PC-3 (cell line): ENCODE data around the gene DIRAS1.

Experiments
- EZH2 ChIP-seq: fragments of 300-600 bp; sonication (generic); IDR thresholded peaks from one replicate; pipeline ENCODE4 v1.6.1; 2017; ENCODE audit warnings: antibody characterized with exemption, mild to moderate bottlenecking, low read length; ENCODE audit not compliant: unreplicated experiment
- EZH2phosphoT487 ChIP-seq: fragments of 300-600 bp; sonication (generic); IDR thresholded peaks from 2 replicates; pipeline ENCODE4 v1.6.1; 2018; ENCODE audit warnings: mild to moderate bottlenecking, antibody characterized with exemption, low read length, borderline replicate concordance
- TF ChIP-seq, protein P1 (sequence below): fragments of 300-600 bp; sonication (generic); conservative IDR thresholded peaks from 2 replicates; pipeline ENCODE4 v1.5.1; 2017; ENCODE audit warnings: antibody characterized with exemption, low read depth, mild to moderate bottlenecking, low read length

DNA sequence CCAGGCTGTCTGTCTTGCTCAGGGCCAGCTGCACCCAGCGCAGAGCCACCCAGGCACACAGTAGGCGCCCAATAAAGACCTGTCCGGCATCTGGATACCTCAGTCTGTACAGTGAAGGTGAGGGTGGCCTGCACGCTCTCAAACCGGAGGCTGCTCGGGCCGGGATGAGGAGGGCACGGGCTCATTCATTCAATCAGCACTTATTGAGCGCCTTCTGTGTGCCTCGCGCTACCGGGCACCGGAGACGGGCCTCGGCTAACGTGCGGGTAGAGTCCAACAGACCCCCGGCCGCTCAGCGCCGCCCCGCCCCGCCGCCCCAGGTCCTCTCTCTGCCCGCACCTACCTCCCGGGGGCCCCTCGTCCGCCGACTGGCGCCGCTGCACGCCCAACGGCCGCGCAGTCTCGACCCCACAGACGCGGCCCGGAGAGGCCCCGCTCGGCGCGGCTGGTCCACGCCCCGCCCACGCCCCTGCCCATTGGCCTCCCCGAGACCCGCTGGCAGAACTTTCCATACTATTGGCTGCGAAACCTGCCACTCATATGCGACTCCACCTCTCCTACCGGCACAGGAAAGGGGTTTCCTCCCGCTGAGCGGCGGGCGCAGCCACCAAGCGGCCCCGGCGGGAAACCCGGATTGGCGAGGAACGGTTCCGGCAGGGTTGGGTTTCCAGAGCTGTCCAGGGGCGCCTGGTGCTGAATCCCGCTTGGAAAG lies 18.6 kb upstream of the DIRAS1 start, which contains the start of gene SLC39A3:
- TF ChIP-seq, protein P1, sequence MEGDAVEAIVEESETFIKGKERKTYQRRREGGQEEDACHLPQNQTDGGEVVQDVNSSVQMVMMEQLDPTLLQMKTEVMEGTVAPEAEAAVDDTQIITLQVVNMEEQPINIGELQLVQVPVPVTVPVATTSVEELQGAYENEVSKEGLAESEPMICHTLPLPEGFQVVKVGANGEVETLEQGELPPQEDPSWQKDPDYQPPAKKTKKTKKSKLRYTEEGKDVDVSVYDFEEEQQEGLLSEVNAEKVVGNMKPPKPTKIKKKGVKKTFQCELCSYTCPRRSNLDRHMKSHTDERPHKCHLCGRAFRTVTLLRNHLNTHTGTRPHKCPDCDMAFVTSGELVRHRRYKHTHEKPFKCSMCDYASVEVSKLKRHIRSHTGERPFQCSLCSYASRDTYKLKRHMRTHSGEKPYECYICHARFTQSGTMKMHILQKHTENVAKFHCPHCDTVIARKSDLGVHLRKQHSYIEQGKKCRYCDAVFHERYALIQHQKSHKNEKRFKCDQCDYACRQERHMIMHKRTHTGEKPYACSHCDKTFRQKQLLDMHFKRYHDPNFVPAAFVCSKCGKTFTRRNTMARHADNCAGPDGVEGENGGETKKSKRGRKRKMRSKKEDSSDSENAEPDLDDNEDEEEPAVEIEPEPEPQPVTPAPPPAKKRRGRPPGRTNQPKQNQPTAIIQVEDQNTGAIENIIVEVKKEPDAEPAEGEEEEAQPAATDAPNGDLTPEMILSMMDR: no peak
- TF ChIP-seq EZH2phosphoT487 (no peak), EZH2 (no peak)
